Cerebellar cortex (tissue), 1 donor: ENCODE data around the gene POLR2J2.
"Not testable (repeated sequence)": the region's sequence is repeated elsewhere in the genome, so short reads cannot be mapped to it uniquely, and the experiment has no call there.

Source experiments
- DNase-seq: peaks from one replicate; pipeline ENCODE4 v3.0.0-alpha.2; 2015; ENCODE audit warnings: low spot score

POLR2J2 gene

DNA sequence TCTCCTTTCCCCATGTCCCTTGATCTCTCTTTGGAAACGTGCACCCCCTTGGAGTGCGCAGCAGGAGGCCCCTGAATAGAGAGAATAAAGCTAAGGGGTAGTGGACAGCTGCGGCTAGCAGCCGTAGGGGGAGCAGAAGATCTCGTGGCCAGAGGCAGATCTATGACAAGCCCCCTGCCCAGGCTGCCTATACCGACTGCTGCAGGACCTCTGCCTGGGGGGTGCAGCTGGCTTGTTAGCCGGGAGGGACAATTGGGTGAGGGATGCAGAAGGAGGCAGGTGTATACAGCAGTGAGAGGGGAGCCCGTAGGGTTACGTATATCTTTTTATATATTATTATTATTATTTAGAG, 469 bp upstream of the POLR2J2 start:
- not testable (repeated sequence) for DNase-seq

DNA sequence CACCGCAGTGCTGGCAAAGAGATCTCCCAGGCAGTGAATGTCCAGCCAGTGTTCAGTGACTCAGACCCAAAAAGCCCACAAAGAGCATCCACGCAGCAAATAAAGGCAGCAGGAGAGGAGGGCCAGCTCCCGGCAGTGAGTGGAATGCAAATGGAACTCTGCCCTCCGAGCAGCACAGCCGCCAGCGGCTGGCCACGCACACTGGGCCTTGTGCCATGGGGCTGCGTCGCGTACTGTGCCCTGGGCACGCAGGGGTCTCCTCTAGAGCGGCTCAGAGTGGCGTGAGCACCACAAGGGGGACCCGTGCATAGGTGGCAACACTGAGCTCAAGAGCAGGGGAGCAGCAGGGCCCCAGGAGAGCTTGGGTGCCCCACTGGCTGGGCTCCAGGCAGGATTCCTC, 3.9 kb downstream of the POLR2J2 start:
- DNase-seq, result not testable (repeated sequence)

DNA sequence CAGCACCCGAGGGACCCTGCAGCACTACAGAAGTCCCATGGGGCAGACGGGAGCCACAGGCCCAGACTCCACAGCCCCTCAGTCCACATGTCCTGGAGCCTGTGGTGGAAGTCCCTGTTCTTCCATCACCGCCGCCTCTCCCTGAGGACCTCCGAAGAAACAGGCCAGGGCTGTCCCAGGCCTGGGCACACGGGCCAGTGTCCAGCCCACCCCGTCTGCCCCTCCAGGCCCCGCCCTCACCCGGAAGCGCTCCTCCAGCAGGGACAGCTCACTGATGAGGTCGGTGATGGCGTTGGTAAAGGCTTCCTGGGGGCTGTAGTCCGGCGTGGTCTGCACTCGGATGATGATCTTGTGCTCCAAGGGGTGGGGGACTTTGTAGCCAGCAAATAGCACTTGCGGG, 4.6 kb downstream of the POLR2J2 start:
- not testable (repeated sequence) for DNase-seq

DNA sequence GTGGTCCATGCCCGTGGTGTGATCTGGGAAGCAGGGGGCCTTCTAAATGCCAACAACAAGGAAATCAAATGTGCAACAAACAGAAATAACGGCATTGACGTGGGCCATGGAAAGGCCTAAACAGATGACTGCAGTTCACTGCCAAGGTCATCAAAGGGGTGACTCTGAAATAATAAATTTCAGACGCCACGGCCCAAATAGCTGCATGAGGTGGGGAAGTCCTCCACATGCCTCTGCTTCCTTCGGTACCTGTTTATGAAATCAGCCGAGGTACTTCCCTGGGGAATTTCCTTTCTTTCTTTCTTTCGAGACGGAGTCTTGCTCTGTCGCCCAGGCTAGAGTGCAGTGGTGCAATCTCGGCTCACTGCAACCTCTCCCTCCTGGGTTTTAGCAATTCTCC, 6.7 kb downstream of the POLR2J2 start:
- DNase-seq, result not testable (repeated sequence)

DNA sequence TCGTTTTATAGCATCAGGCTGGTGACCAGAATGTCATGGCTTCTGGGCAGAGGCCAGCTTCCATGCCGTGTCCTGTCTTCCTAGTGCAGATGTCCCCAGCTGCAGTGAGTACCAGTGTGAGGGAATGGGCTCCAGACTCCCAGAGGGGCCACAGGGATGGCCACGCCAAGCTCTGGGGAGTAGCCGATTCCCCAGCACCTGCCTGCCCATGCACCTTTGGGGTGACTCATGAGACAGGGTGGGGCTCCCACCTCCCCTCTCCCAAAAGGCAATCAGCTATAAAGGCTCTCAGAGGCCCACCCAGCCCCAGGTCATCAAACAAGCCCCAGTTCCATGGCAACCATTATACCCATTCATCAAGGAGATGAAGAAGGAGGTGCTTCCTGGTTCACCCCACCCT, 21.5 kb downstream of the POLR2J2 start, which contains the start of gene SPDYE2B:
TSS of gene SPDYE2B (plus strand) at position 396 of the 400 bp plus-strand sequence. CDS start 2,030 bp downstream, outside the sequence.
- DNase-seq, result not testable (repeated sequence)

DNA sequence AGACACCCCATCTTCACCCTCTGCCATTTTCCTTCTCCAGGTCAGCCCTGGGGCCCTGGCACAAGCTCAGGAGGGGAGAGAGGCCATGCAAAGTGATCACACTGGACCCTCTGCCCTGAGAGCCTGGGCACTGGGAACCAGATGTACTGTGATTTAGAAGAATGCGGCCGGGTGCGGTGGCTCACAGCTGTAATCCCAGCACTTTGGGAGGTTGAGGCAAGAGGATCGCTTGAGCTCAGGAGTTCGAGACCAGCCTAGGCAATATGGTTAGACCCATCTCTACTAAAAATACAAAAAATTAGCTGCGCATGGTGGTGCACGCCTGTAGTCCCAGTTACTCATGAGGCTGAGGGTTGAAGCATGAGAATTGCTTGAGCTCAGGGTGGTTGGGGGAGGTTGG, 23.6 kb downstream of the POLR2J2 start:
- DNase-seq, result not testable (repeated sequence)

DNA sequence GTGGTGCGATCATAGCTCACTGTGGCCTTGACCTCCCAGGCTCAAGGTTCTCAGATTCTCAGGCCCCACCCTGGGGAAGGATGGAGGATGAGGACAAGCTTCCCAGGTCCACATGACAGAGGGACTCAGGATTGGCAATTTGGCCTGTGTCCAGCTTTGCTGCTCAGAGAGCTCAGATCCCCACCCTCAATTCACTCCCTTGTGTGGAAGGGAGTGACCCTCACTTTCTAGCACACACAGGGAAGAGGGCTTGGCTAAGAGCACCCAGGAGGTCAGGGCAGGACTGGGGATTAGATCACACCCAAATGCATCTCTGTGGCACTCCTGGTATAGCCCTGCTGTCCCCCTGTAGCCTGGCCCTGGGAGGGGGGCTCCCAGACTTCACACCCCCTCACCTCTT, 28.1 kb downstream of the POLR2J2 start:
- not testable (repeated sequence) for DNase-seq

DNA sequence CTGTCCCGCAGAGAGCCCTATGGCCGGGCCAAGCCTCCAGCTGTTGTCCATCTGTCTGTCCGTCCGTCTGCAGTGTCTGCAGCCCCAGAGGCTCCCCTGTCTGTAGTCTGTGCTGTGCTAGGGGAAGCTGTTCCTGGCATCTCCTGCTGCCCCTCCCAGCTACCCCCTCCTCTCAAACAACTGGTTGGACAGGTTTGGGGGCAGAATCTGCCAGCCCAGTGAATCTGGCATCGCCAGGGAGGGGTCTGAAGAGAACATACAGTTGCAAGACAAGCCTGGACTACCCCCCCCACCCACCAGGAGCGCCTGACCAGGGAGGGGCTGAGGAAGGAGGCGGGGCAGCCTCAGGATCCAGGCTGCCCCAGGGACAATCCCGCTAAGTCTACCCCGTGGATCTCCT, 28.8 kb downstream of the POLR2J2 start, which contains the start of gene UPK3BL1:
TSS of gene UPK3BL1 (minus strand) at position 101 of the 400 bp plus-strand sequence. CDS start at position 51, 50 bp downstream.
- not testable (repeated sequence) for DNase-seq

DNA sequence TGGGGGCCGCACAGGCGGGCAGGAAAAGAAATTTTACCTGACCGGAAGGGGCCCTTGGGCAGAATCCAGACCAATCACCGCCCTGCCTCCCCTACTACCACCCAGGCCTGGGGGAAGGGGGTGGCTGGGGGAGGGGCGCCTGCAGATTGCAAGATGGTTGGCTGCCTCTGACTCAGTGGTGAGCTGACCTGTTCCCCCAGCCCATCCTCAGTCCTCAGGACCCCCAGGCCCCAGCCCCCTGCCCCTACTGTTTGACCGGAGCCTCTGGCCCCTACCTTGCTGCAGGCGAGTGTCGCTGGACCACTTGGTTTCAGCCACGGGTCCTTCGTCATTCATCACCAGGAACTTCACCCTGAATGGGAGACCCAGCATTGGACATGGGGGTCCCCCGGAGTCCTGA, 32.6 kb downstream of the POLR2J2 start:
- DNase-seq, result not testable (repeated sequence)

DNA sequence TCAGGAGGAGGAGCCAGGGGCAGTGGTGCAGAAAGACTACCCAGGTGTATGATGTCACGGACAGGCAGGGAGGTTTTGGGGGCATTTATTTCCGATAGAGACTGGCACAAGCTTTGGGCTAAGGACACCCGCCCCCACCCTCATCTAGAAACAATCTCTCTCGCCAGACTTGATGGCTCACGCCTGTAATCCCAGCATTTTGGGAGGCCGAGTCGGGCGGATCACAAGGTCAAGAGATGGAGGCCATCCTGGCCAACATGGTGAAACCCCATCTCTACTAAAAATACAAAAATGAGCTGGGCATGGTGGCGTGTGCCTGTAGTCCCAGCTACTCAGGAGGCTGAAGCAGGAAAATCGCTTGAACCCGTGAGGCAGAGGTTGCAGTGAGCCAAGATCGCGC, 34.5 kb downstream of the POLR2J2 start:
- DNase-seq, result not testable (repeated sequence)

DNA sequence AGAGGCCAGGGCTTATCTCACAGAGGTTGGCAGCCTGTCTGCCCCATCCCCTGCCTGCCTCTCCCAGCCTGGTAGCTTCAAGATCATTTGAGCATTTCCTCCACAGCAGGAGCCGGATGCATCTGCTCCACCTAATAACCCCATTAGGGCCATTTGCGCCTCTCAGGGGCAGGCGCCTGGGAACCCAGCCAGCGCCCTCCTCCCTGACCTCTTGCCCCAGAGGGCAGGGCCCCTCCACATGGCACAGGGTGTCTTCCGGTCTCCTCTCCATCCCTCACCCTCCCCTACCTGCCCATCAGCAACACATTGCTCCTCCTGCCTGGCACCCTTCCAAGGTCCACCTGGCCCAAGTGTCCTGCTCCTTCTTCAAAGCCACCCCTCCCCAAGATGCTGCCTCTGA, 36.1 kb downstream of the POLR2J2 start:
- not testable (repeated sequence) for DNase-seq

DNA sequence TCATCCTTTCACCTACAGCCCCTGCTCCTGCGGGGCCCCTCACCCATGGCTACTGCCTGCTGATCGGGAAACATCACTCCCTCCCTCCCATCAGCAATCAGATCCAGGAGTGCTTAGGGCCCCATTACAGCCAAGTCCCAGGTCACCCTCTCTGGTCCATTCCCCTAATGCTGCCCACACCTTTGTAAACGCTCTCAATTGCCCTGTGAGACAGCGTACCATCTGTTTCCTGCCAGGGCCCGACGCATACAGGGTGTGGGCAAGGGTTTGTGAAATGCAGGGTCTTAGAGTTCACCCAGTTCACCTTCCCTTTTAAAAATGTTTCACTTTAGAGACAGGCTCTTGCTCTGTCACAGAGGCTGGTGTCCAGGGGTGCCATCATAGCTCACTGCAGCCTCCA, 37.2 kb downstream of the POLR2J2 start:
- not testable (repeated sequence) for DNase-seq

DNA sequence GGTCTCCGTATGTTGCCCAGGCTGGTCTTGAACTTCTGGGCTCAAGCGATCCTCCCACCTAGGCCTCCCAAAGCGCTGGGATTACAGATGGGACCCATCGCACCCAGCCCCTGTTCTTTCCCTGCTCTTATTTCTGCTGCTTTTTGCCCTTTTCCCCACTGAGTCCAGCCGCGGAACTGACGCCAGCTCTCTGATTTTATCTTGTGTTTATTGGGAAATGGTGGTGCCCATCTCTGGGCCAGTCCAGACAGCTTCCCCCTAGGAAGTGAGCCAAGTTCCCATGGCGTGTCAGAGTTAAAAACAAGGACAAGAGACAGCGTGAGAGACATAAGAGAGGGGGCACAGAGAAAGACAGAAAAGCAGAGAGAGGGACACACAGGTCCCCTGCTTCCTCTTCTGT, 40.8 kb downstream of the POLR2J2 start:
- DNase-seq, result not testable (repeated sequence)

DNA sequence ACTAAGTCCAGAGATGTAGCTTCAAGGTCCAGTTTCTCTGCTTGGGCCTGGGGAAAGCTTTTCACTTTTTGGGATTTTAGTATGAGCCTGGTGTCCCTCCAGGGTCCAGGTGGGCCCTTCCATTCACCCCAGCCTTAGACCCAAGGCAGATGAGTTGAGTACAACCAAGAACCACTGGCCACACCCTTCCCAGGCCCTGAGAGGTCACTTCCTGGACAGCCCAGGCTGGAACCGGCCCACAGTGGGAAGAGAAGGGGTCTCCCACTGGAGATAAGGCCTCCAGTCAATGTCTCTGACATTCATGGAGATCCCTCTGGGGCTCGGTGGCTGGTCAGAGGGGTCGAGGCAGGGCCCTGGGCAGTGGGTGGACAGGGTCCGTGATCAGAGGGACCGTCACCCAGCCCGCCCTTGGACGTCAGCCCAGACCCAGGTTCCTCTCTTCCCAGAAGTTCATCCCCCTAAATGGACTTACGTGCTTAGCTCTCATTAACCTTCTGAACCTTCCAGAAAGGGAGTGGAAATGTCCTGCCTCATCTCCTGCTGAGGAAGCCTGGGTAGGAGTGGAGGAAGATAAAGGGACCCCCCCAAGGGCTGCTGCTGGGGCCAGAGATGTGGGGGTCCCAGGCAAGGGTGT, 44.1 kb downstream of the POLR2J2 start:
- not testable (repeated sequence) for DNase-seq

DNA sequence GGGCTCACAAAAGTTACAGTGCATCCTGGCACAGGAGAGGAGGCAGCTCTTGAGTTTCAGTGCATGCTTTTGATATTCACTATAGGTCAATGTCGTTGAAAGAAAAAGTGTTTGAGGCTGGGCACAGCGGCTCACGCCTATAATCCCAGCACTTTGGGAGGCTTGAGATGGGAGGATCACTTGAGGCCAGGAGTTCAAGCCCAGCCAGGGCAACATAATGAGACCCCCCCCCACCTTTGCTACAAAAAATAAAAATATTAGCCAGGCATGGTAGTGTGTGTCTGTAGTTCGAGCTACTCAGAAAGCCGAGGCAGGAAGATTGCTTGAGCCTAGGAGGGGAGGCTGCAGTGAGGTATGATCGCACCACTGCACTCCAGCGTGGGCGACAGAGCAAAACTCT, 53.3 kb downstream of the POLR2J2 start:
- DNase-seq, result not testable (repeated sequence)

DNA sequence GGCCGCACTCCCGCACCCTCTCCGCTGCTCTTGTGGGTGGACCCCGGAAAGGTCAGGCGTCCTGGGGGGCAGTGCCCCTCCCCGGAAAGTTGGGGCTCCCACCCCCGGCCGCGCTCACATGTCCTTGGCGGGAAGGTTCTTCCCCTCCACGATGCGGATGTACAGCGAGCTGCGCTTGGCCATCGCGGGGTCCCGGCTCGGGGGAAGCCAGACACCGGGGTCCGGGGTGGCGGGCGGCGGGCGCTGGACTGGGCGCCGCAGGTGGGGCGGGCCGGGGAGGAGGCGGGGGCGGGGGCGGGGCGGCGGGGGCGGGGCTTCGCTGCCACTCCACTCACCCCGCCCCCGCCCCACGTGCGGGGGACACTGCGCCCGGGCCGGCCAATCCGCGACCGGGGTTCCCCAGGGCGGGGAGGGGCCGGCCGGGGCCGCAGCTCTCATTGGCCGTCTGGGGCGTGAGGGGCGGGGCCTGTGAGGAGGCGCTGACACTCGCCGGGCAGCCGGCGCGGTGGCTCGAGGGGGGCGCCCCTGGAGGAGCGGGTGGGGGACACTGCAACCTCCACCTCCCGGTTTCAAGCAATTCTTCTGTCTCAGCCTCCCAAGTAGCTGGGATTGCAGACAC, 54.8 kb downstream of the POLR2J2 start, which contains the start of gene RASA4:
TSS of gene RASA4 (minus strand) at position 250 of the 619 bp plus-strand sequence. CDS start at position 183, 67 bp downstream.
- peak; percentile 2 for DNase-seq
